HG02981 (cell line): ENCODE measurements around the gene SLC22A4.

Experiments
- ATAC-seq: cut with Tn5 transposase; IDR thresholded peaks from one replicate; pipeline ENCODE4 v1.9.1; 2021; ENCODE audit warnings: mild to moderate bottlenecking, moderate library complexity; ENCODE audit not compliant: unreplicated experiment

SLC22A4 gene

GRCh38 chr5:132273631-132274030 lies 20.6 kb upstream of the SLC22A4 start:
- no peak for ATAC-seq

DNA sequence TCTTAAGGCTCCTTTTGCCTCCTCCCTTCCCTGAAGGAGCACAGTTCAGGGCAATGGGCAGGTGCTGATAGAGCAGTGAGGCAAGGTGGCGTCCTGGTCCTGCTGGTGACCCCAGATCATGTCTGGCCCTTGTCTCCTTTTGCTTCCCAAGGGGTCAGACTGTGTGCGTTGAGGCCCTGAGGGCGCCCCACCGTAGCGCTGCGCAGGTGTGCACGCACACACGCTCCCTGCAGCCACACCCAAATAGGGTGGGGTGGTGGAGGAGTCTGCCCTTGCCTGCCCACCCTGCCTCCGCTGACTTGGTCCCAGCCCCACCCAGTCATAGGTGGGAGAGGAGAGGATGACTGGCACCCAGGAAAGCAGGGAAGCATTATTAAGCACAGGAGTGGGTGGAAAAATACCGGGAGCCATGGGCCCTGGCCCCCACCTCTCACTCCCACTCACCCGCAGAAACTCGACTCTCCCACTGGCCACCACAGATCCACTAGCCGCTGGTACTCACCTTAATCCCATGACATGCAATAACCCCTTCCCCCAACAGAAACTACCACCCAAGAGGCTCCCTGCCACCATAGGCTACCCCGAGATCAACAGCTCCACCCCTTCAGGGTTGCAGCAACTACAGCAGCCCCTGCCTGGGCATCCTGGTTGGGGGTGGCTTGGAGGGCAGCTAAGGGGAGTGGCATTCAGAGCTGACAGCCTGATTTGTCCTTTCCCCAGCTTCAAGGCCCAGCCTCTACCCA lies 20.0 kb upstream of the SLC22A4 start:
- ATAC-seq, result no peak

DNA sequence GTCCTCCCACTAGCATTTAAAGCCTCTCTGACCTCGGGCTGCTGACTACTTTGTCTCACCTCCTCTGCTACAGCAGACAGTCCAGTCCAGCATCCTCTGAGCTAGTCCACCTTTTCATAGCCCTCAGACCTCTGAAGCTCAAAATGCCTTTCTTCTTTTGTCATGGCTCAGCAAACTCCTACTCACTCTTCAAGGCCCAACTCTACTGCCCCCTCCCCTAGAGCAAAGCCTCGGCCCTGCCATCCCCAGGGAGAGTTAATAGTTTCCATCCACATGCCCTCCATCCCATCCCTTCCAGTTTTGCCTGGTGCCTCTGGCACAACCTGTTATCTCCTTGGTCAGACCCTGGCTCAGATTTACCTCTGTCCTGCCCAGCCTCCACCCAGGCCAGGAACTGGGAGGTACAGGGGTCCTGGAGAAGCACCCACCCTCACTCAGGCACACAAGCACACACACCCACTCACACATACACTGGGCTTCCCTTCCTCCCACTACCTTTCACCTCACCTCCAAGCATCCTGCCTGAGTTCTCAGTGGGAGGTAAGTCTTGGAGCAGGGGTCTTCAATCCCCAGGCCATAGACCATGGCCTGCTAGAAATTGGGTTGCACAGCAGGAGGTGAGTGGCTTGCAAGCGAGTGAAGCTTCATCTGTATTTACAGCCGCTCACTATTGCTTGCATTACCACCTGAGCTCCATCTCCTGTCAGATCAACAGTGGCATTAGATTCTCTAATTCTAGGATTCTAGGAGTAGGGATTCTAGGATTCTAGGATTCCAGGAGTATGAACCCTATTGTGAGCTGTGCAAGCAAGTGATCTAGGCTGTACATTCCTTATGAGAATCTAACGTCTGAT lies 18.6 kb upstream of the SLC22A4 start:
- no peak for ATAC-seq

- ATAC-seq, result no peak
These were observed 16.9 kb upstream of the SLC22A4 start for GRCh38 chr5:132277256-132277655.

DNA sequence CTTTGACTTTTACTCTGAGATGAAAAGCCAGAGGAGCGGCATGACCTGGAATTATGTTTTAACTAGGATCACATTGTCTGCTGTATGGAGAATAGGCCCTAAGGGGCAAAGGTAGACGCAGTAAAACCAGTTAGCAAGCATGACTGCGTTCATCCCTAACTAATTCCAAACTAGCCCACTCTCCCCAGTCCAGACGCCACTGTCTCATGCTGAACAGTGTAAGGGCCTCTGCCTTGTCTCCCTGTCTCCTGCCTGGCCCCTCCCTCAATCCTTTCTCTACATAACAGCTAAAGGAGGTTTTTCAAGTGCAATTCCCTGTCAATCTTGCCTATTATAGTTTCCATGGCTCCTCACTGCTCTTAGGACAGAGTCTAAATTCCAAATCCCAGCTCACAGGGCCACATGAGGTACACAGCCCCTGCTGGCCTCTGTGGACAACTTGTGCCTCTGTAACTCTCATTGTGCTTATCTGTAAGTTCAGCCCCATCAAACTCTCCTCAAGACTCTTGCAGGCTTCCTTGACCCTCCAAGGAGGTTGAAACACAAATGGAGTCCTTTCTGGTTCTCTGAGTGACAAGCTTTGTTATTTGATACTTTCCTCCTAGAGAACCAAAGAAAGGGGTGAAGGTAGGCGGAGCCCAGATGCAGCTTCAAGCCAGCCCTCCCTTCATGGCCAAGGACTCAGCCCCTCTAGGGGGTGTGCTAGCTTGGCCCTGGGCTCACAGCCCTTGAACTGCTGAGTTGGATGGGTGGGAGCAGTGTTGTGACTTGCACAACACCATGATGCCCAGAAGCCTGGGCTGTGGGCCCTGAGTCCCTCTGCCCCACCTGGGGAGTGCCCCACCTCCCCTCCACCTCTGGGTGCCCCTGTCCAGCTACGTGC lies 16.0 kb upstream of the SLC22A4 start:
- ATAC-seq, result no peak

DNA sequence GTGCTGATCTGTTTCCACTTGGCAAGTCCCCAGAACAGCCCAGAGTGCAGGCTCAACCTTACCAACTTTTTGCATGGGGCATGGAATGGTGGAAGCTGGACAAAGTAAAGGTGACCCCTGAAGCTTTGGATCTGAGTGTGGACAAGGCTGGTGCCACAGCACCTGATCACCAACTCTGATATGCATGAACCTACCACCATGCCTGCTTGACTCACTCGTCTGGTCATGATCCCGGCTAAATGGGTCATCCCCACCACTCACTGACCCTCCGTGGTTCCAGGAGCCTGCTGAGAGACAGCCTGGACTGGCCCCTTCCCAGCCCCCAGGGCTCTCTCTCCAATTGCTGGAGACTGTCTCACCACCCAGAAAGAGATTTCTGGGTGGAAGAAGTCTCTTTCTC lies 14.4 kb upstream of the SLC22A4 start:
- ATAC-seq, result no peak

- ATAC-seq, result no peak
These were observed 13.6 kb upstream of the SLC22A4 start for GRCh38 chr5:132280371-132281240.

DNA sequence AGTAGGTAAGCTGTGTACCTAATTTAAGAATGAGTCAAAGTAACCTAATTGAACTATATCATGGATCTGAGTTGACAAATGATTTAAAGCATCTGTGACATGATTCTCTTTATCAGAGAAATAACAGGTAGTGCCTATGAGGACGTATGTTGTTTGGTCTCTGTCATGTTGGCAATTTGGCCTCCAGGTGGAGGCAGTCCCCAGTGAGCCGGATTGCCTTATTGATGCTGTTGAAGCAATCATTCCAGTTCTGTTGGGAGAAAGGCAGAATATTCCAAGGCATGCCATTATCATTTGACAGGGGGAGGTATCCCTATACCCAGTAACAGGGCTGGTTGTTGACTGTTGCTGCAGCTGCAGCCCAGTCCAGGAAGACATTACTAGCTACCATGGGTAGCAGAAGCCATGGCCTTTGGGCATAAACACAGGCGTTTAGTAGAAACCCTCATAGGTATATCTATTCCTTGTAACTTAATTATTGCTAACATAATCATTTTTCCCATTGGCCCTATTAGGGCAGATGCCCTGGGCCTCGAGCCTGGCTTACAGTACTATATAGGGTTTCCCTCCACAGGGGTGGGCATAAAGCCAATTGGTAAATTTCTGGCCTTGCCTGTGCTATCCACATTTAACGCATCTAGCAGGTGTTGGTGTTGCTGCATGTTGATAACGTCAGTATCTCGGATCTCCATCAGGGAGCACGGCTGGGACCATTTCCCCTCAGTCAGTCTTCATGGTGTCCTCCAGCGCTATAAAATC lies 12.2 kb upstream of the SLC22A4 start:
- no peak for ATAC-seq

DNA sequence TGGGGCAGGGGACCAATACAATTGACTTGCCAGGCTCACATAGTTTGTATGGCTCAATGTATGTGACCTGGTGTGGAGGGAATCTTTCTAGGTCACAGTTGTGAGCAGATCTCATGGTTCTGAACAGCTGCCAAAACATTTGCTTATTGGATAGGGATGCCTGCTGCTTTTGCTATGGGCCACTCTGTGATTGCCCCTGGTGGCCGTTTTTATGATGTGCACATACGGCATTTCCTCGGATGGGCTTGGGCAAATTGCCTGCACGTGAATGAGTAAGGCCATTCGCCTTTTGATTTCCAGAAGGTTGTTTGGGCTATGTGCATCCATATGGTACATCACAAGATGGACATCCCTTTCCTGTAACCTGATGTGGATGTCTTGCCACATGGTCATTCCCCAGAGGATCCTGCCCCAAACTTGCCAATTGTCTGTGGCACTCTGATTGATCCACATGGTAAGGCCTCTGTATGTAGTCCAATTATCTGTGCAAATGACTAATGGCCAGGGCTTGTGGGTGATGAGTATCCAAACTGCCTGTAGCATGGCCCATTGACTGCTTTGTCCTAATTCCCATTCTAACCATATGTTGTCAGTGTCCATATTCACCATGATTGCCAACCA lies 10.7 kb upstream of the SLC22A4 start:
- ATAC-seq, result no peak

DNA sequence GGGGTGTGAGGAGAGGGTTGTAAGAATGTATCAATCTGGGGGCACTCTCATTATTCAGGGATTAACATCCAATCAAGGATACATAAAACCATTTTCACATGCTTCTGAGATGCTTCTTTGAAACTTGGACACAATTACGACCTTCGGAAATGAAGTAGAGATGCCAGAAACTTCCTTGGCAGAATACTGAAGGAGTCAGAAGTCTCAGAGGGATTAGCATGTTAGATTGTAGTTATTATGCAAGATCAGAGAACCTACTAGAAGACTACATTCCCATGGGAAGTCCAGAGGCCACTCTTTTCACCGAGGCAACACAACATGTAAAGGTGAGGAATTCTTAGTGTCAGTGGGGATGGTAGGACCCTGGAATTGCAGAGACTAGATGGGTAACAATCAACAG lies 5.1 kb upstream of the SLC22A4 start:
- ATAC-seq, result no peak

DNA sequence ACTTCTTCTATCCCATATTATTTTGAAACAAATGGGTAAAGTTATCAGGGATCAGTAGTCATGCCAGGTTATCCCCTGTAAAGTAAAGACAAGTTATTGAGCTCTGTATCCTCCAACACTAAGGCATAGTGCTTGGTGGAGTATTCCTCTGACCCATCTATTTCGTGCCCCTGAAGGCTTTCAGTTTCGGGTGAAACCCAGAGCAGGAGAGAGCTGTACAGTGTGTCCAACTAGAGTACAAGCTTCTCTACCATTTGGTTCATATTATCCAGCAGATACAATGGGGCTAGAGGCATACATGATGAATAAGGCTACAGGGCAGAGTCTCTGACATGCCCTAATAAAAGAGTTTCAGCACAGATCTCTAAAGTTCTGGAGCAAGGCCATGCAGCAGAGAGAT lies 3.2 kb upstream of the SLC22A4 start:
- ATAC-seq, result no peak

- ATAC-seq, result peak; percentile 25
These were observed 865 bp upstream of the SLC22A4 start for GRCh38 chr5:132293066-132293991.

- ATAC-seq, result peak; percentile 15
These were observed 722 bp downstream of the SLC22A4 start for GRCh38 chr5:132294728-132295504.

- ATAC-seq, result no peak
These were observed 1.6 kb downstream of the SLC22A4 start for GRCh38 chr5:132295505-132296411.

DNA sequence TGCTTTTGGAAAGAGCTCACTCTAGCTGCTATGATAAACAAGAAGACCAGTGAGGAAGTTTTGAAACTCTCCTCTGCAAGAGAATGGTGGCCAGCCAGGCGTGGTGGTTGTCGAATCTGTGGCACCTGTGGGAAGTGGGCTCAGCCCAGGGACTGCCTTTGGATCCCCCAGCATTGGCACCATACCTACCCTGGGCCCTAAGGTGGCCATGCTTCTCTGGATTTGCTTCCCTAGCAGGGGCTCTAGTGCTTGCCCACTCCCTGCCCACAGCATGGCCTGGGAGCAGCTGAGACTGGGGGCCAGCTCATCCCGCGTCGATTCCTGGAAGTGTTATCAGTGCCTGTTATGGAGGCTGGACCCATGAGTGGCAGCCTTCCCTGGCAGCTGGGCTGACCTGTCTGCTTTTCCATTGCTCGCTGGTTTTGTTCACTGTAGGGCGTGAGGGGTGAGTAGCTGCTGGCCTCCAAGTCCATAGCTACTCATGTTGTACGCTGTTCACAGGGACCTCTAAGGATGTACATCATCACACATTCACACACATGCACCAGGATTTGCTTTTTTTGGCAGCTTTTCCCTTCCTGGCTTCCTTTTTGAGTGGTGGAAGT lies 2.3 kb downstream of the SLC22A4 start:
- ATAC-seq, result no peak
